Fibroblast of the aortic adventitia (primary cell): ENCODE measurements around the gene SPATC1L. TPM values are rescaled to one million over a fixed set of nuclear protein-coding genes. Genes with fewer than 3 reads are reported as not detected.
A peak's percentile ranks its signal among the peaks of the same experiment; 100 is the strongest.
"Not testable (repeated sequence)": the region's sequence is repeated elsewhere in the genome, so short reads cannot be mapped to it uniquely, and the experiment has no call there.

ENCODE experiments used
- DNase-seq: peaks from one replicate; pipeline ENCODE4 v3.0.0-alpha.2; 2010; ENCODE audit warnings: low read depth
- H3K4me3 ChIP-seq: 2 replicates; pipeline ENCODE4 v1.5.1; 2011; ENCODE audit warnings: low read depth, mild to moderate bottlenecking, control low read depth, low read length, moderate library complexity
- total RNA-seq: library from RNA; depleted of rRNA; stranded (reverse); fragments of >200 nt; gene quantifications from 2 replicates; pipeline ENCODE4 v1.2.3, GENCODE V29; 2012; ENCODE audit warnings: low replicate concordance
- TF ChIP-seq, protein P1 (sequence below): IDR thresholded peaks from 2 replicates; pipeline ENCODE4 v1.5.1; 2011; ENCODE audit warnings: mild to moderate bottlenecking, low read length, control low read depth, inconsistent platforms; ENCODE audit not compliant: insufficient read depth

Gene SPATC1L
- total RNA-seq, 1 donor, result 9.4 TPM

DNA sequence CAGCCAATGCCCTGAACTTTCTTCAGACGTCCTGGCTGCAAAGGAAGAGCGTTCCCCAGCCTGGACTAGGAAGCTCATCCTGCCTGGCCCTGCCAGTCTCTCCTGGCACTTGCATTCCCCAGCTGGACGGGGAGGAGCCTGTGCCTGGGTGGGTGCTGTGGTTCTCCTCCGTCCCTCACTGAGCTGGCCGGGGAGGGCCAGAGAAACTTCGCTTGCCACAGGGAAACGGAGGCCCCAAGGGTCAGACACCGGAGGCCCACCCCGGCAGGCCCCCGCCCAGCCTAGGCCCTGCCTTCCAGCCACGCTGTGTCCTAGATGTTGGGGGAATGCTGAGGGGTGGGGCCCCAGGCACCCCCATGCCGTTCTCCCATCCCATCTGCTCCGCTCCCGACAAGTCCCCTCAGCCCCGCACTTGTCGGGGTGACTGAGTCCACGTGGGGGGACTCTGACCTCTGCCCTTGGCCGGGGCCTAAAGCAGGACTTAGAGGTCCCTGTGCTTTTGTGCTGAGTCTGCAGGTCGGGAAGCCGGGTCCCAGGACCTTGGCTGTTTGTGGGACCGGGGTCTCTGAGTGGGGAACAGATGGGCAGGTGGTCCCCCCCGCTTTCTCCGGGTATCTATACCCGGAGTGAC lies 33.7 kb downstream of the SPATC1L start:
- TF ChIP-seq, protein P1, sequence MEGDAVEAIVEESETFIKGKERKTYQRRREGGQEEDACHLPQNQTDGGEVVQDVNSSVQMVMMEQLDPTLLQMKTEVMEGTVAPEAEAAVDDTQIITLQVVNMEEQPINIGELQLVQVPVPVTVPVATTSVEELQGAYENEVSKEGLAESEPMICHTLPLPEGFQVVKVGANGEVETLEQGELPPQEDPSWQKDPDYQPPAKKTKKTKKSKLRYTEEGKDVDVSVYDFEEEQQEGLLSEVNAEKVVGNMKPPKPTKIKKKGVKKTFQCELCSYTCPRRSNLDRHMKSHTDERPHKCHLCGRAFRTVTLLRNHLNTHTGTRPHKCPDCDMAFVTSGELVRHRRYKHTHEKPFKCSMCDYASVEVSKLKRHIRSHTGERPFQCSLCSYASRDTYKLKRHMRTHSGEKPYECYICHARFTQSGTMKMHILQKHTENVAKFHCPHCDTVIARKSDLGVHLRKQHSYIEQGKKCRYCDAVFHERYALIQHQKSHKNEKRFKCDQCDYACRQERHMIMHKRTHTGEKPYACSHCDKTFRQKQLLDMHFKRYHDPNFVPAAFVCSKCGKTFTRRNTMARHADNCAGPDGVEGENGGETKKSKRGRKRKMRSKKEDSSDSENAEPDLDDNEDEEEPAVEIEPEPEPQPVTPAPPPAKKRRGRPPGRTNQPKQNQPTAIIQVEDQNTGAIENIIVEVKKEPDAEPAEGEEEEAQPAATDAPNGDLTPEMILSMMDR, result no peak
- H3K4me3 ChIP-seq, result no peak overlapping the region
- no peak for DNase-seq

DNA sequence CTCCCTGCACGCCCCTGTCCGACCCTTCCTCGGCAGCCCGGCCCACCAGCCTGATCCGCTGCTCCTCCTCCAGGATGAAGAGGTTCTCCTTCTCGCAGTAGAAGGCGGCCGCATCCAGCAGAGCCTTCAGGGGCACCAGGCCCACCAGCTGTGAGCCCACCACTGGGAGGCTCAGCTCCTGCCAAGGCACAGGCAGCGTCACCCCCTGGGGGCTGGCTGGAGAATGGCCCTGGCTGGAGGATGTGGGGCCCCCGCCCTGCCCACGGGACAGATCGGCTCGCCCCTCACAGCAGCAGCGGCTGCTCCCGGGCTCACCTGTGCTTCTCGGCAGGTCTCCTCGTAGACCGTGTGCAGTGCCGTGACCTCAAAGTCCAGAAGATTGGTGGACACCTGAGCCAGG lies 34.2 kb downstream of the SPATC1L start:
- H3K4me3 ChIP-seq, result no peak overlapping the region
- no peak for DNase-seq
- TF ChIP-seq, protein P1, result no peak

DNA sequence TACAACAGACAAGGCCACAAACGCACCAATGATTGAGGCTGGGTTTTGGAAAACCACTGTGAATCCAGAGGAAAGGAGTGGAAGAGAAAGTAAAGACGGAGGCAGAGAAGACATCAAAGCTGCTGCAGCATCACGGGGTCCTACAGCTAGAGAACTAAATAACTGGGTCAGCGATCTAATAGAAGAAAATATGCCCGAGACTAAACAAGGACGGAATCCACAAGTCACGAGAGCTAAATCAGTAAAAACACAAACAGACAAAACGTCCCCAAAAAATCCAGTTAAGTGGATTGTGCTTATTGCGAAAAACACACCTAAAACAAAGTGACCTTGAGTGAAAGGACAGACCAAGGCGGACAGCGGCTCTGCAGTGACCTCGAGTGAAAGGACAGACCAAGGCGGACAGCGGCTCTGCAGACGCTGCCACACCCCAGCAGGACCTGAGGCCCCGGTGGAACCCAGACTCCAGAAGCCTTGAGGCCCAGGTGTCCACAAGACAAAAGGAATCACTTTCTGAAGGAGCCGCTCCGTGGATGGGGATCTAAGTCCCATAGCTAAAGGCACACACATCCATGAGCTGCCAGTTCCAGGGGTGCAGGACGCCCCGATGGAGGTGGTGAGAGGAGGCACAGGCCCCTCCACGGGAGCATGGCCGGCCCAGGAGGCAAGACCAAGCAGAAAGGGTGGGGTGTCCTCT lies 34.9 kb downstream of the SPATC1L start:
- DNase-seq, result no peak

DNA sequence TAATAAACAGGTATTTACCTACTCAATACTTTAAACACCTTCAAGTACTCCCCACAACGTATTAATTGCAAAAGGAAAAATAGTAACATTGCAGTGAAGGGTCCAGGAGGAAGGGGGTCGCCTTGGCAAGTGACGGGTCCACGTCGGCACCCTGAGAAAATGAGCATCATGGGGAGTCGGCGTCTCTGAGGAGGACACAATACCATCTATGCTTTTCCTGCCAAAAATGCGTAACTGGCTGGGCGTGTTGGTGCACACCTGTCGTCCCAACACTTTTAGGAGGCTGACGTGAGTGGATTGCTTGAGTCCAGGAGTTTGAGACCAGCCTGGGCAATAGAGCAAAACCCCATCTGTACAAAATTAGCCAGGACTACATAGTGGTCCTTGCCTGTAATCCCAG lies 36.2 kb downstream of the SPATC1L start:
- DNase-seq, result no peak
- no peak overlapping the region for H3K4me3 ChIP-seq
- TF ChIP-seq, protein P1, result no peak

More for the DNA sequence above, 34.9 kb downstream of the SPATC1L start:
- H3K4me3 ChIP-seq, result no peak overlapping the region
- TF ChIP-seq, protein P1, result no peak

DNA sequence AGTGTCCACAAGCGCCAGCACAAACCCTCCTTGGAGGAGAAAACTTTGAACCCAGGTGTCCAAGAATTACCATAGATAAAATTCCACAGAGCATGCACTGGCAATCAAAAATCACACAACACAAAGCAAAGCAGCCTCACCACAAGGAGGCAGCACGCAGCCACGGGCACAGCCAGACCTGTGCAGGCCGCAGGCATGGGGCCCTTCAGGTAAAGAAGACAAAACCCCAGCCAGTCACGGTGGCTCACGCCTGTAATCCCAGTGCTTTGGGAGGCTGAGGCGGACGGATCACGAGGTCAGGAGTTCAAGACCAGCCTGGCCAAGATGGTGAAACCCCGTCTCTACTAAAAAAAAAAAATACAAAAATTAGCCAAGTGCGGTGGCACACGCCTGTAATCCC lies 36.8 kb downstream of the SPATC1L start:
- TF ChIP-seq, protein P1, result peak; percentile 69
- peak; percentile 33 for DNase-seq

DNA sequence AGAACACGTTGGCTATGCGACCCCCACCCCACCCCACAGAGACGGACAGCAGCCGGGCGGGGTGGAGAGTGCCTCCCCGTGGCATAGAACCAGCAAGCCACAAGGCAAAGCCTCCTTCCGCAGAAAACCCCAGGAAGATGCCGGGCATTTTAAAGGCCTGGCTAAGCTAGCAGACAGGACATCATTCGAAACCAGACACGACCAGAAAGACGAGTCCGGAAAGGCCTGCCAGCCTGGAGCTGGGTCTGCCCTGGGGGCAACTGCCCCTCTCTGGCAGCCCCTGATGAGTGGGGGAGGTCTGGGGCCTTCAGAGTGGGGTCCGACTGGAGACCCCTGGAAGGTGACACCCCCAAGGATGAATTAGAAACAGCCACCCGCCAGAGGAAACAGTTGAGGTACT lies 37.4 kb downstream of the SPATC1L start:
- no peak for DNase-seq
- no peak overlapping the region for H3K4me3 ChIP-seq
- TF ChIP-seq, protein P1, result no peak

More for the DNA sequence above, 36.8 kb downstream of the SPATC1L start:
- H3K4me3 ChIP-seq, result not testable (repeated sequence)
